ENCODE measurements around the gene PSMD1. TPM values are rescaled to one million over a fixed set of nuclear protein-coding genes. Genes with fewer than 3 reads are reported as not detected.

Gene PSMD1
- total RNA-seq, 1 experiment from 2014 or later, result 245 TPM

GRCh38 chr2:231068525-231069222 is 12.0 kb downstream of the PSMD1 start:
- POLR2A ChIA-PET (ENCODE audit: low non-redundant PET), result interaction anchor here (0.6 kb wide), 1 partner anchor 22 kb away, joined by 3 read pairs; no protein-coding TSS in a partner anchor
- no peak for DNase-seq (ENCODE audit: low spot score)
- peak overlapping the region; percentile 22 for H3K27ac ChIP-seq (ENCODE audit: low read depth, low read length, poor library complexity, severe bottlenecking)

GRCh38 chr2:231069379-231070054 is 12.8 kb downstream of the PSMD1 start:
- TF ChIP-seq CTCF (conservative IDR thresholded peaks at IDR 0.05; ENCODE audit: low read depth, low read length), result no peak
- no peak for TF ChIP-seq EZH2 (IDR thresholded peaks at IDR 0.05; ENCODE audit: borderline replicate concordance, low read depth, low read length, poor library complexity, severe bottlenecking)
- H3K9me3 ChIP-seq (ENCODE audit: low read depth, low read length, poor library complexity, severe bottlenecking), result no peaks in the 10 kb centered on the region
- POLR2A ChIA-PET (ENCODE audit: low non-redundant PET), result interaction anchor here (0.6 kb wide), 1 partner anchor 21 kb away, joined by 3 read pairs; no protein-coding TSS in a partner anchor
- H3K27me3 ChIP-seq (replicated peaks; ENCODE audit: insufficient read depth, low read depth, low read length, poor library complexity), result no peaks in the 10 kb centered on the region
- intact Hi-C loops (cut with micrococcal nuclease; ENCODE audit: unreplicated experiment), result no loop called here
- H3K4me3 ChIP-seq (ENCODE audit: low read depth, low read length, poor library complexity, severe bottlenecking), result no peak overlapping the region
- CTCF ChIA-PET, result interaction anchor here (0.6 kb wide), 1 partner anchor 14 kb away, joined by 3 read pairs; no protein-coding TSS in a partner anchor
- no peak overlapping the region for H3K27ac ChIP-seq (ENCODE audit: low read depth, low read length, poor library complexity, severe bottlenecking)
- DNase-seq (ENCODE audit: low spot score), result no peak
- H3K36me3 ChIP-seq (ENCODE audit: insufficient read depth, low read length, poor library complexity, severe bottlenecking), result peaks cover 97% of the 10 kb centered on the region
- H3K4me1 ChIP-seq (ENCODE audit: insufficient read depth, low read length, poor library complexity, severe bottlenecking), result no peaks in the 10 kb centered on the region
- BruUV-seq (replicated peaks), result no TSS peak

More at GRCh38 chr2:231068525-231069222, 12.0 kb downstream of the PSMD1 start:
- BruUV-seq (replicated peaks), result no TSS peak
- Histone ChIP-seq H3K4me3 (ENCODE audit: low read depth, low read length, poor library complexity, severe bottlenecking) (no peak overlapping the region), H3K9me3 (ENCODE audit: low read depth, low read length, poor library complexity, severe bottlenecking) (no peaks in the 10 kb centered on the region), H3K4me1 (ENCODE audit: insufficient read depth, low read length, poor library complexity, severe bottlenecking) (no peaks in the 10 kb centered on the region), H3K36me3 (ENCODE audit: insufficient read depth, low read length, poor library complexity, severe bottlenecking) (peaks cover 97% of the 10 kb centered on the region), H3K27me3 (replicated peaks; ENCODE audit: insufficient read depth, low read depth, low read length, poor library complexity) (no peaks in the 10 kb centered on the region)
- intact Hi-C loops (cut with micrococcal nuclease; ENCODE audit: unreplicated experiment), result no loop called here
- TF ChIP-seq EZH2 (IDR thresholded peaks at IDR 0.05; ENCODE audit: borderline replicate concordance, low read depth, low read length, poor library complexity, severe bottlenecking) (no peak), CTCF (conservative IDR thresholded peaks at IDR 0.05; ENCODE audit: low read depth, low read length) (no peak)
- CTCF ChIA-PET, result no interaction called here

- H3K27me3 ChIP-seq (replicated peaks; ENCODE audit: insufficient read depth, low read depth, low read length, poor library complexity), result no peaks in the 10 kb centered on the region
These were observed 27.9 kb downstream of the PSMD1 start for GRCh38 chr2:231084565-231084964.

More at GRCh38 chr2:231084565-231084964, 27.9 kb downstream of the PSMD1 start:
- TF ChIP-seq EZH2 (IDR thresholded peaks at IDR 0.05; ENCODE audit: borderline replicate concordance, low read depth, low read length, poor library complexity, severe bottlenecking), result no peak
- TF ChIP-seq CTCF (conservative IDR thresholded peaks at IDR 0.05; ENCODE audit: low read depth, low read length), result no peak
- ChIA-PET POLR2A (ENCODE audit: low non-redundant PET) (no interaction called here), CTCF (no interaction called here)
- intact Hi-C loops (cut with micrococcal nuclease; ENCODE audit: unreplicated experiment), result no loop called here
- no peak overlapping the region for H3K4me3 ChIP-seq (ENCODE audit: low read depth, low read length, poor library complexity, severe bottlenecking)
- no peaks in the 10 kb centered on the region for H3K4me1 ChIP-seq (ENCODE audit: insufficient read depth, low read length, poor library complexity, severe bottlenecking)
- BruUV-seq (replicated peaks), result no TSS peak
- H3K36me3 ChIP-seq (ENCODE audit: insufficient read depth, low read length, poor library complexity, severe bottlenecking), result peaks cover 91% of the 10 kb centered on the region
- H3K27ac ChIP-seq (ENCODE audit: low read depth, low read length, poor library complexity, severe bottlenecking), result no peak overlapping the region
- DNase-seq (ENCODE audit: low spot score), result no peak
- no peaks in the 10 kb centered on the region for H3K9me3 ChIP-seq (ENCODE audit: low read depth, low read length, poor library complexity, severe bottlenecking)
